Measurements from ENCODE around the gene CELF2.
A peak's percentile ranks its signal among the peaks of the same experiment; 100 is the strongest.

Gene CELF2

DNA sequence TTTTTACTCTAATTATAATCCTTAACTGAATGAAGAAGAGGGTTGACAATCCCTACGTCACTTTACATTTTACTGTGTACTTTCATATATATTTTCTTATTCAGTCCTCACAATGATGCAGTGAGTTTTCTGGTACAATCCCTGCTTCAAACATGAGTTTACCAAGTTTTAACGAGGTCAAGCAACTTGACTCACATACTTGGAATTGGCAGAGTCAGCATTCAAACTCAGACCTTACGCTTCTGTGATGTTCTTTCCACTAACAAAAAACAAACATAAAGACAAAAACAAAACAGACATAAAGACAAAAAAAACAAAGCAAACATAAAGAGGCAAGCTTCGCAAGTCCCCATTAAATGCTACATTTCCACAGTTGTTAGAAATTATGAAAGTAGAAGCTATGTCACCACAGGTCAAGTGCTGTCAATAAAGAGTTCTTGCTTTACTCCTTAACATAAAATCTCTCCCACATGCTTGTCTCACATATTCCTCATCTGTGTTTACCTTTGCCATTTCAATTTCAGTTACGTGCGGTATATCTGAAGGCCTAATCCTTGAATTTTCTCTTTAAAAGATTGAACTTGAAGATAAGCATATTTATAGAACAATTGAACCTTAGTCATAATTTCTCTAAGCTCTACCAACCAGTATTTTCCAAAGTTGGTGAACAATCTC, 217.3 kb downstream of the CELF2 start:
- DNase-seq: no peak

GRCh38 chr10:11235771-11236170, 218.1 kb downstream of the CELF2 start:
- DNase-seq: no peak

- DNase-seq: peak; percentile 39
These were observed 218.6 kb downstream of the CELF2 start for GRCh38 chr10:11236234-11236633.

DNA sequence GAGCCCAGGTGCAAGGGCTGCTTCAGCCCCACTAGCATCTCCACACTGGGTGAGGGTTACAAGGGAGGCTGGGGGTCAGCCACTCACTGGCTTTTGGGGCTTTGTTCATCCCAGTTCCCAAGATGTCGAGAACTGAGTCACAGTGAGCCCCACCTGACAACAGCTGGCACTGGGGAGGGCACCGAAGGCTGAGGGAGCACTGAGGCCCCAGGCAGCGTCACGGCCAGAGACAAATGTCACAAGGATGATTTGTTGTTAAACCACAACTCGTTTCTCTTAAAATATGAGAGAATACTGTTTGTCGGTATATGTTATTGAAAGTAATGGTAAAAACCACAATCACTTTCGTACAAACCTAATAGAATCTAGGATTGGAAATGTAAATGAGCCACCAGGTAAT, 219.9 kb downstream of the CELF2 start:
- peak; percentile 49 for DNase-seq

DNA sequence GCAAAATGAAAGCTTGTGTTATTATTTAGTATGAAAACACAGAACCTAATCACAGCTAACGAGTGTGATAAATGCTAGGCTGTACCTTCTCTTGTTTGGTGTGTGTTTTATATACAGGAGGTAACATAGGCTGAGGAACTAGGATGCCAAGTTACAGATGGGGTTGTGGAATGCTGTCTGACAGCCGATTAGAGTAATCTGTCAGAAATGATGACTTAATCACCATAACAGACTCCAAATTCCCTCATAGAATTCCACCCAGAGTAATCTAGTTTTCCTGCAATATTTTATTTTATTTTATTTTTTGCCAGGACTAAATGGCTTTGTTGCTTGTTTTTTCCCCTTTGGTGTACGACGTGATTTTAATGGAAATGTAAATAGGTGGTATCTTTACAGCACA, 221.2 kb downstream of the CELF2 start:
- no peak for DNase-seq

DNA sequence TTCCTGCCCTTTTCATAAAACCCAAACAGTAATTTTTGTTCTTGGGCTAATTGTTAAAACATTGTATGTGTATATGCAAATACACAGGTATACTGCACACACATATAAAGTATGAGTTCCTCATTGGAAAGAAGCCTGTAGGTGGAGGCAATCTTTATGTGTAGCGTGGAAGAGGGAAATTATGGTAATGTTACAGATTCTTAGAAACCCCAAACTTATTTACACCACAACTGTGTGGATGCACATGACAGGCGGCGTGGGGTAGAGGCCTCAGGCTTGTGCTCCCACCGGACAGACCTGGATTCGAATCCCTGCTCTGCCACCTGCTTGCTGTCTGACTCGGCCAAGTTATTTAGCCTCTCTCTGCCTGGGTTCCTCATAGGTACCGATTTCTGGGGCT, 223.0 kb downstream of the CELF2 start:
- no peak for DNase-seq

DNA sequence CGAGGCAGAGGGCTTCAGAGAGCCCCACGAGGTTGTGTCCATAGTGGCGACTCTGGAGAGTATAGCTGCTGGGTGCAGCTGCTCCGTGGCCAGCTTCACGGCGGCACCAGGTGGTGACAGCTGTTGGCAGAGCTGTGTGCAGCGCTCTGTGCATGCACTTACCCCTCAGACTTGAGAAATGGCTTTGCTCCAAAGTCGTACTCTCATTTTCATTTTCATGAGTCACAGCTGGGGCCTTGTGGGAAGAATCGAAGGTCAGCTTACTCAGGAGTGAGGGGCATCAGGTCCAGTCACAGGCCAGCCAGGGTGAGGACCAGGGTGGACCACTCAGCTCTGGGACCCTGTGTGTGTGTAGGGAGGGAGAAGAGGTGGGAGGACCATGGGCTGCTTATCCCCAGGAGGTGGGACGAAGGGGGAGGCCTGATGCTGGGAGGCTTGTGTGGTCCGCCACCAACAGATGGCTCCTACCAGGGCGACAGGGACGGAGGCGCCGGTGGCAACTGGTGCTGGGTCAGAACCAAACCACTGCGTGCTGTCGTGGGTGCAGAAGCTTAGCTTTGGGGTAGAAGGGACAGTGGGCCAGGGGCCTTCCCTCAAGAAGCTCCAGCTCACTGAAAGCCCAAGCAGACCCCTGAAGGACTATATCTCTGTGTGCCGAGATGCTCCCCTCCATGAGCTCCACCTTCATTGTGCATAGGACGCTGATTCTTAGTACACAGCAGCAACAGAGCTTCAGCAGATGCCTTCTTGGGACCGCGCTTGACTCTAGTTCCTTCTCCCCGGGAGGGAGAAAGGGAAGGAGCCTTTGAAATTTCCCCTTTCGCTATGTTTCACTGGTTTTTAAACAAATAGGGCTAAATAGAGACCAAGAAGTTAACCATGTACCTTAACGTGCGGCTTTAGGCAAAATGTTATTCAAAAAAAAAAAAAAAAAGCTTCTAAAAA, 225.0 kb downstream of the CELF2 start:
- no peak for DNase-seq

DNA sequence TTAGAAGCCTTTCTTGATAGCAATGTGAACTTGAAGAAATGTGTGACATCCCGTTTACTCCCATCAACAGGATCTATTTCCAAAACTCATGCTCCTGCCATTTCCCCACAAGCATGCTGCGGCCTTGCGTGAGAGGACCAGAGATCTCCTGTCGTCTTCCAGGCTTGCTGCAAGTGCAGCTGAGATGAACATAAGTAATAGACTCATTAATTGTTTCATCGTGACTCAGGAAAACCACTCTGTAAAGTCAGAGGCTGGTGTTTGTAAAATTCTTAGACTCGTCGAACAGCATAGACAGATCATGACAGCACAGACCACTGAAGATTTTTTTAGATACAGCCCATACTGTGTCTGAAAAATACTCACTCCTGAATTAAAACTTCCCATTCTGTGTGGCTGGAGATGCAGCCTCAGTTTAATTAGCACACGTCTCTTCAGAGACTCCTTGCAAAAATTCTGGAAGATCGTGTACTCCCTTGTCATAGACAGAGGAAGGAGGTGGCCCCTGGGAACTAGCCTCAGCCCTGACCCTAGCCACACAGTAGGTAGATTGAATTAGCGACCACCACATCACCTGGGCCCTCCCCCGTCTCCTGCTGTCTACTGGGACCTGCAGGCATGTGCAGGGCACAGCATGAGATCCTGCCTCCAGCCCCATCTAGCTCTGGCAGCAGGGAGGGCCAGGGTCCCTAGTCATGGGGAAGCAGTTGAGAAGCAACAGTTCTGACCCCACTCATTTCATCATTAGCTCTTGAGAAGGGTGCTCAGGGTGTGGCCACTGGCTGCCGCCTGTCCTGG, 226.0 kb downstream of the CELF2 start:
- DNase-seq: no peak

- DNase-seq: no peak
These were observed 227.4 kb downstream of the CELF2 start for GRCh38 chr10:11245095-11245479.

- DNase-seq: no peak
These were observed 227.8 kb downstream of the CELF2 start for GRCh38 chr10:11245510-11245909.

DNA sequence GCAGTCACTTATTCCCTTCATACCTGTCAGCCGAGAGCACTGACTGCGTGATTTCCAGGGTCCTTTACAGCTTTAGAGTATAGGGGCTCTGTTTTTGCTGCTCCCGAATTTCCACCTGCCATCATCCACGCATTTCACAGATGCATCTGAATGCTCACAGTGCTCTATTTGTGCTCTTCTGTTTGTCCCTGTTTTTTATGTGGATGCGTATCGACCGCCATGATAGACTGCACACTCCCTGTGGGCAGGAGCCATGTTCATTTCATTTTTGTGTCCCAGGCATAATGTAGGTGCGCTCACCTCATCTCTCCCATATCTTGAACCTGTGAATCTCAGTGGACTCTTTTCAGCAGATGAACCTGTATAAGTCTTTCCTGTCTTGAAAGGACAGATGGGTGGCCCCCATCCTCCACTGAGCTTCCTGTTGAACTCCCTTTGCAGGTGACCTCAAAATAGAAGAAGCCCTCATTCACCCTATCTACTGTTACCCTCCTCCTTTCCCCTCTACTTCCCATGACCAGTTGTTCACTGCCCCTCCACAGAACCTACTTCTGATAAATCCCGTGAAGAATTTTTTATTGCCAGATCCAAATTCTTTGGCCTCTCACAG, 228.4 kb downstream of the CELF2 start:
- DNase-seq: no peak

DNA sequence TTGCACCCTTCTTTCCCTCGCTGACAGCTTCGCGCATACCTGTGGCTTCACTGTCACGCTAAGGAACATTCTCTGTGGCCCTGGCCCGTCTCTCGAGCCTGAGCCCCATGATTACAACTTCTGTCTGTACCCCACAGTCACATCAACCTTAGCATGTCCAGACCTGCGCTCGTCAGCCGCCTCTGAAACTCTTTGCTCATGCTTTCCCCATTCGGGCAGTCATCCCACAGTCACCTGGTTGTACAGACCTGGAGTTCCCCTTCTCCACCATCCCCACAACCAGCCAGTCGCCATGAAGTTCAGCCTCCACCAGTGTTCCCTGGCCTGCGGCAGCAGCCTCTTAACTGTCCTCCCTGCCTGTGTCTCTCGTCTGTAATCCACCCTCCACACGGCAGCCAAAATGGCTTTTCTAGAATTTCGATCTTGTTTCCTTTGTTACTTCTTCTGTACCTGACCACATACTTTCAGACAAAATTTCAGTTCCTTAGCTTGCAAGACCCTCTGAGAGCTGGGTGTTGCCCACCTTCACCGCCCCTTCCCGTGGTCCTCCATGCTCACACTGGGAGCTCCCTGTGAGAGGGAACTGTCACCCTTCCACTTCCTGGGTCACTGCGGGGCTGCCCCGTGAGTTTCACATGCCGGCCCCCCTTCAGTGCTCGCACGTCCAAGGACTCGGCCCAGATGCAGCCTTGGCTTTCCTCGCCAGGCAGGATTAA, 229.2 kb downstream of the CELF2 start:
- DNase-seq: no peak

DNA sequence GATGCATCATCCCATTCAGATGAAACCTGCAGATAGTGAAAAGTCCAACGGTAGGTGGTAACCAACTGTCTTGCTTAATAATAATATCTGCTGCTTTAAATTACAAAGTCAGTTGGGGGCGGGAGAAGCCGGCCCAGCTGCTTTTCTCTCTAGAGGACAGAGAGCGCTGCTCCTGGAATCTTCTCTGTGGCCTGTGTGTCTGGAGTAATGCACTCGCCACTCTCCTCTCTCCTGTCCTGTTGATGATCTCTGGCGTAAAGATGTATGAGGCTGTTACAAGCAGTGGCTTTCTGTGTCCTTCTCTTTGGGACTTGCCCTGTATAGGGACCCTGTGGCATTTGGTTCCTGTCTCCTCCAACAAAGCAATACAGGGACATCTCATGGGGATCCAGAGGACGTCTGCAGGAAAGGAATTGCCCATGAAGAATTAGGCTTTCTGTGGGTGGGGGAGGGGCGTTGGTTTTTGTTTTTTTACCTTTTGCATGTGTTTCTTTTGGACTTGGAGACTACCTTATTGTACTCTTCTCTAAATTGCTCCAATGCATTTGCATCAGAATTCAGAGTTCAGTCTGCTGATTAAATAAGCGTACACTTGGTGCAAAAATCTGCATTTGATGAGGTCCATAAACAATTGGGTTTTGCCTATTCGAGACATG, 231.6 kb downstream of the CELF2 start:
- no peak for DNase-seq

DNA sequence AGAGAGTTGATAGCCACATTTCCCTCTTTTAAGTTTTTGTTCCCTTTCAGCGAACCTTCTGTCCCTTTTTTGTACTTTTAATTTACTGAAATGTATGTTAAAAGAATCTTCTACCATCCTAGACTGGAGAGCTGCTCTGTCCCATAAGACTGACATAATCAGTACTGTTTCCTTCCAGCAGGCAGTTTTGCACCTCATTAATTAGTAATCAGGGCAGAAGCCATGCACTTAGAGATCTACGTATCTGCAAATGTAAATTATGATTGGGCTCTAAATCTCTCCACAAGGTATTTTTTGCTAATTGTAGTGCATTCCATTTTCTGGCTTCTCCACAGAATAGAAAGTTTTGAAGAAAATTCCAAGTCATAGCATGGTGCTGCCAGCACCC, 232.1 kb downstream of the CELF2 start:
- DNase-seq: no peak

GRCh38 chr10:11250304-11250703, 232.6 kb downstream of the CELF2 start:
- DNase-seq: no peak

GRCh38 chr10:11252887-11253286, 235.2 kb downstream of the CELF2 start:
- DNase-seq: no peak

GRCh38 chr10:11253385-11254002, 235.8 kb downstream of the CELF2 start:
- DNase-seq: no peak

- DNase-seq: no peak
These were observed 237.5 kb downstream of the CELF2 start for GRCh38 chr10:11255156-11255555.

- DNase-seq: no peak
These were observed 238.2 kb downstream of the CELF2 start for GRCh38 chr10:11255796-11256444.

- no peak for DNase-seq
These were observed 239.2 kb downstream of the CELF2 start for GRCh38 chr10:11256896-11257295.
